GM06990 (cell line): ENCODE results near the gene CDH4.

Source experiments
- DNase-seq: peaks from one replicate; pipeline ENCODE4 v3.0.0-alpha.2; 2011; ENCODE audit not compliant: insufficient read length; ENCODE audit errors: extremely low read depth
- H3K27me3 ChIP-seq: replicated peaks from 2 replicates; pipeline ENCODE4 v1.6.0; 2011; ENCODE audit warnings: low read length; ENCODE audit not compliant: control insufficient read depth, insufficient read depth
- H3K36me3 ChIP-seq: 2 replicates; pipeline ENCODE4 v1.5.1; 2011; ENCODE audit warnings: low read length; ENCODE audit not compliant: control insufficient read depth, insufficient read depth
- H3K4me3 ChIP-seq: replicated peaks from 2 replicates; pipeline ENCODE4 v1.5.1; 2011; ENCODE audit warnings: low read depth, mild to moderate bottlenecking, control low read depth, low read length
- TF ChIP-seq, protein P1 (sequence below): IDR thresholded peaks from 2 replicates; pipeline ENCODE4 v1.5.1; 2011; ENCODE audit warnings: low read length, control low read depth, mild to moderate bottlenecking, inconsistent platforms; ENCODE audit not compliant: insufficient read depth, poor library complexity, severe bottlenecking

Gene CDH4

DNA sequence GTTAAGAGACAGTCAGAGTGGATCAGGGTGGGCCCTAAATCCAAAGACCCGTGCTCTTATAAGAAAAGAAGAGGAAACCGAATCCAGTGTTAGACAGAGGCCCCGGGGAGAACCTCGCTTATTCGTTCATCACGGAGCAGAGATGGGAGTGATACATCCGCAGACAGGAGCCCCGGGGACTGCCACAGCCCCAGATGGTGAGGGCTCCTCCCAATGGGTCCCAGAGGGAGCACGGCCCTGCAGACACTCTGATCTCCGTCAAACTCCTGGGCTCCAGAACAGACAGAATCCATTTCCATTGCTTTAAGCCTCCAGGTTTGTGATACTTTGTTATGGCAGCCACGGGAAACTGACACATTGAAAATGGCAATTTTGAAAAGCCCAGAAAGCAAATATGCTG is 47.0 kb downstream of the CDH4 start:
- H3K27me3 ChIP-seq, result no peaks in the 10 kb centered on the region
- H3K4me3 ChIP-seq, result no peak overlapping the region
- TF ChIP-seq, protein P1, sequence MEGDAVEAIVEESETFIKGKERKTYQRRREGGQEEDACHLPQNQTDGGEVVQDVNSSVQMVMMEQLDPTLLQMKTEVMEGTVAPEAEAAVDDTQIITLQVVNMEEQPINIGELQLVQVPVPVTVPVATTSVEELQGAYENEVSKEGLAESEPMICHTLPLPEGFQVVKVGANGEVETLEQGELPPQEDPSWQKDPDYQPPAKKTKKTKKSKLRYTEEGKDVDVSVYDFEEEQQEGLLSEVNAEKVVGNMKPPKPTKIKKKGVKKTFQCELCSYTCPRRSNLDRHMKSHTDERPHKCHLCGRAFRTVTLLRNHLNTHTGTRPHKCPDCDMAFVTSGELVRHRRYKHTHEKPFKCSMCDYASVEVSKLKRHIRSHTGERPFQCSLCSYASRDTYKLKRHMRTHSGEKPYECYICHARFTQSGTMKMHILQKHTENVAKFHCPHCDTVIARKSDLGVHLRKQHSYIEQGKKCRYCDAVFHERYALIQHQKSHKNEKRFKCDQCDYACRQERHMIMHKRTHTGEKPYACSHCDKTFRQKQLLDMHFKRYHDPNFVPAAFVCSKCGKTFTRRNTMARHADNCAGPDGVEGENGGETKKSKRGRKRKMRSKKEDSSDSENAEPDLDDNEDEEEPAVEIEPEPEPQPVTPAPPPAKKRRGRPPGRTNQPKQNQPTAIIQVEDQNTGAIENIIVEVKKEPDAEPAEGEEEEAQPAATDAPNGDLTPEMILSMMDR, result no peak
- H3K36me3 ChIP-seq, result no peaks in the 10 kb centered on the region
- no peak for DNase-seq

DNA sequence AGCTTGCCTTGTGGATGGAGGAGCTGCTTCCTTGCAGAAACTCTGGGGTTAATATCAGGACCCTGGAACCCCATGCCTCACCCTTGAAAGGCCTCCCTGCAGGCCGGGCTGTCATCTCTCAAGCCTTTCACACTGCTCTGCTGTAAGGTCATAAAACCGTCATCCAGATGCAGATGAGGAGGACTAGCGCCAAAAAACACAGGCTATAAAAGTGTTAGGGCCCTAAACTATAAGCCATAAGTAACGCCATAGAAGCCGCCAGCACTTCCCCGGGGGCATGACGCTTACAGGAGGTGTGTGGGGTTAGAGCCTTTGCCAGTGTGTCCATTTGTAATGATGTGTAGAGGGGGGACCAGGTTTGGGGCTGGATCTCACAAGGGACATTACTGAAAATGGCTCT is 47.6 kb downstream of the CDH4 start:
- H3K27me3 ChIP-seq, result no peaks in the 10 kb centered on the region
- H3K4me3 ChIP-seq, result no peak overlapping the region
- DNase-seq, result no peak
- no peaks in the 10 kb centered on the region for H3K36me3 ChIP-seq
- TF ChIP-seq, protein P1, result no peak

DNA sequence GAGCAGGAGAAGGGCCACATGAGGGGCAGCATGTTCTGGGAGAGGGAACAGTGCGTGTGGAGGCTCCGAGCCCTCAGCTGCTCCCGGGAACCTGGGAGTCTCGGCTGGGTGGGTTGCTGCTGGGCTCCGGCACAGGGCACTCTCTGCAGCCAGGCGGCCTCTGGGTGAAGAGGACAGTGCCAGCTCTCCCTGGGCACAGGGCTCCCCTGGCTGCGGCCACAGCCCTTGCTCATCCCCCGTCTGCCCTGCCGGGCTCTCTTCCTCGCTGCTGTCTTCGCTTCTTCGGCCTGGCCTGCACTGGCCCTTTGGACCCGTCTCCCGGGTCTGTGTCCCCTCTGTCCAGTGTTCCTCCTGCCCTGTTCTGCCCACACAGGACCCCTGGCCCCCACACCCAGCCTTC is 48.2 kb downstream of the CDH4 start:
- no peak for DNase-seq

DNA sequence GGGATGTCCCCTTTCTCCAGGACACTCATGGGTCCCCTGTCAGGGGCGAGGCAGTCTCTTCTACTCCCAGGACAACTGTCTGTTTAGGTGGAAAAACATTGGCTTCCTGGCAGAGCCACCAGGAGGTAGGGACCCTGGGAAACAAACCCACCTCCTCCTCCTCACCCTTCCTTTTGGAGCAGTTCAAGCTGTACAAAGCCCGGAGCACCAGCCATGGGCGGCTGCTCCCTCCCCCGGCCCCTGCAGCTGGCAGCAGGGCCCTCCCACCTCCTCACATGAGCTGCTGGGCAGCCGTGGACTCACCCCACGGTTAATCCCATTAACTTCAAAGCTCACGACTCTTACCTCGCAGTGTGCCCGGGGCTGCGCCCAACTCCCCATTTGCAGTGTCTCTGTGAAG is 48.6 kb downstream of the CDH4 start:
- no peaks in the 10 kb centered on the region for H3K36me3 ChIP-seq
- TF ChIP-seq, protein P1, result no peak
- no peak overlapping the region for H3K4me3 ChIP-seq
- DNase-seq, result no peak
- no peaks in the 10 kb centered on the region for H3K27me3 ChIP-seq

More for the DNA sequence above, 48.2 kb downstream of the CDH4 start:
- Histone ChIP-seq H3K27me3 (no peaks in the 10 kb centered on the region), H3K4me3 (no peak overlapping the region), H3K36me3 (no peaks in the 10 kb centered on the region)
- TF ChIP-seq, protein P1, result no peak

DNA sequence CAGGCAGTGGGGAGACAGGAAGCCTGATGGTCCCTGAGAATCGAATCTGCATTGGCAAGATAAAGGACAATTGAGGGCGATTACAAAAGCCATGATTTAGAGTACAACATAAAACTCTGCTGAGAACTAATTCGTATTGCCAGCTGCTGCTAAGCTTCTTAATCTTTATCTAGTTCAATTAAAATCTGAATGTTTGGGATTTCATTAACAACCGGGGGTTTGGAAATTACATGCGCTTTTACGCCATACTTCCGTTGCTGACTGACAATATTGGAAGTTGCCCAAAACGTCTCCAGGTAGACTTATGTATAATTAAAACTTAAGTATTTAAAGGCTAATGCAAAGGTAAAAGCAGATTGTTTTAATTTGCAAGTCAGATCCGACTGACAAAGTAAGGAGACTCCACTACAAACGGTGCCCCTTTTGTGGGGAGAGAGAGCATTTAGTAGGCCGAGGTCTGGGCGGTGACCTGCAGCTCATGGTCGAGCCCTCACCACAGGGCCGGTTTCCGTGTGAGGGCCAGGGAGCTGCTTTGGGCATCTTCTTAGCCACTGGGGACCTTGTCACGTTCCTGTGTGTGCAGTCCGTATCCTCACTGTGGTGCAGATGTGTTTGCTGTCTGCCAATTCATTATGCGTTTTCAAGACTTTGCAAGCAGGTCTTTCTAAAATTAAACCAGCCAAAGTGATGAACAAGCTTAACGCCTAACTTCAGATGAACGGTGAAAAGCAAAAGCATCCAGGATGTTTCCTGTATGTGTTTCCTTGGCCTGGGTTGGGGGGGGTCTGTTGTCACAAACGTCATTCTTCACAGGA is 49.9 kb downstream of the CDH4 start:
- DNase-seq, result no peak
- TF ChIP-seq, protein P1, result no peak
- Histone ChIP-seq H3K4me3 (no peak overlapping the region), H3K27me3 (no peaks in the 10 kb centered on the region), H3K36me3 (no peaks in the 10 kb centered on the region)

DNA sequence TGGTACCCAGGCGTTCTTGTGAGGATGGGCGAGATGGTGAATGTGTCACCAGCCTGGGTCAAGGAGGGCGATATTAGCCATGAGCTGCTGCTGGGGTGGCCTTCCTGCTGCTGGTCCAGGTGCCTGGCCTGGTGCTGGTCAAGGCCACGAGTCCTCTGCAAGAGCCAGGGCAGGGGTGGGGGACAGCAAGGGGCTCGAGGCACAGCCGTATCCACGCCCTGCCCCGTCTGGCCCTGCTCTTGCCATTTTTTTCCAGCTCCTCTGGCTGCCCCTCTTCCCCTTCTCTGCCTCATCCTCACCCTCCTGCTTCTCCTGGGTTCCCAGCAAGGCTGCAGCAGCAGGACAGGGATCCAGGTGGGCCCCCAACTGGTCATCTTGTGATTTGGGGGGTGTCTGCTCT is 51.2 kb downstream of the CDH4 start:
- Histone ChIP-seq H3K27me3 (no peaks in the 10 kb centered on the region), H3K36me3 (no peaks in the 10 kb centered on the region), H3K4me3 (no peak overlapping the region)
- TF ChIP-seq, protein P1, result no peak
- no peak for DNase-seq
